ENCODE measurements around the gene RALGAPB. TPM values are rescaled to one million over a fixed set of nuclear protein-coding genes. Genes with fewer than 3 reads are reported as not detected.
A peak's percentile ranks its signal among the peaks of the same experiment; 100 is the strongest.

RALGAPB gene
- total and polyA plus RNA-seq, 2 of the 13 experiments (the other 11 are each of a cell fraction or from before 2014, with no cell fraction given), result 17.6 to 30.6 TPM

- TF ChIP-seq HNF1A (IDR thresholded peaks at IDR 0.05; ENCODE audit: low read depth) (peak; percentile 69), HNF1A (CRISPR knock-in tag; IDR thresholded peaks at IDR 0.05; ENCODE audit: borderline replicate concordance) (peak; percentile 97), ZFP41 (CRISPR knock-in tag; IDR thresholded peaks at IDR 0.05; ENCODE audit: borderline replicate concordance) (peak; percentile 99), ZNF292 (CRISPR knock-in tag; IDR thresholded peaks at IDR 0.05; ENCODE audit: borderline replicate concordance, low read depth) (0 out of 2 replicates have a peak, but pooled peaks have one; percentile 87), MIER2 (CRISPR knock-in tag; IDR thresholded peaks at IDR 0.05) (peak; percentile 90), AGO1 (IDR thresholded peaks at IDR 0.05; ENCODE audit: low read depth, low read length, poor library complexity, severe bottlenecking) (peak; percentile 93), ZNF276 (CRISPR knock-in tag; IDR thresholded peaks at IDR 0.05; ENCODE audit: low read depth) (peak; percentile 98), NFIC (IDR thresholded peaks at IDR 0.05; ENCODE audit: low read length) (no peak), TERF1 (CRISPR knock-in tag; IDR thresholded peaks at IDR 0.05) (peak; percentile 97; the same call in 1 of the 2 replicates), KDM2A (CRISPR knock-in tag; IDR thresholded peaks at IDR 0.05; ENCODE audit: borderline replicate concordance, low read depth) (peak; percentile 100), ZNF569 (CRISPR knock-in tag; IDR thresholded peaks at IDR 0.05; ENCODE audit: borderline replicate concordance) (peak; percentile 93; the same call in 1 of the 2 replicates), ZNF10 (CRISPR knock-in tag; IDR thresholded peaks at IDR 0.05; ENCODE audit: borderline replicate concordance, low read depth) (no peak), ZNF253 (CRISPR knock-in tag; IDR thresholded peaks at IDR 0.05; ENCODE audit: borderline replicate concordance) (peak; percentile 98), ZNF460 (CRISPR knock-in tag; IDR thresholded peaks at IDR 0.05; ENCODE audit: borderline replicate concordance) (peak; percentile 28; the same call in 1 of the 2 replicates), SMAD1 (CRISPR knock-in tag; IDR thresholded peaks at IDR 0.05; ENCODE audit: borderline replicate concordance, low read depth) (peak; percentile 99; the same call in 1 of the 2 replicates), ARNT (IDR thresholded peaks at IDR 0.05) (no peak), ZBTB7B (CRISPR knock-in tag; IDR thresholded peaks at IDR 0.05) (peak; percentile 97), NCOA1 (CRISPR knock-in tag; IDR thresholded peaks at IDR 0.05) (peak; percentile 99), ZNF891 (CRISPR knock-in tag; IDR thresholded peaks at IDR 0.05) (peak; percentile 100), PCBP1 (IDR thresholded peaks at IDR 0.05; ENCODE audit: borderline replicate concordance, low read depth, low read length) (peak; percentile 90; the same call in 1 of the 2 replicates)
These were observed 37.7 kb upstream of the RALGAPB start, which contains the start of gene SNHG17 (continued) for GRCh38 chr20:38434770-38435554.
